Brain microvascular endothelial cell (primary cell): ENCODE results near the gene ARF1.
A peak's percentile ranks its signal among the peaks of the same experiment; 100 is the strongest.

Experiments used
- DNase-seq: peaks from one replicate; pipeline ENCODE4 v3.0.0-alpha.2; 2020
- H3K27ac ChIP-seq: fragments of 250-450 bp; sonication (Bioruptor Pico); 2 replicates; pipeline ENCODE4 v1.5.1; 2020; ENCODE audit warnings: mild to moderate bottlenecking, moderate library complexity
- H3K27me3 ChIP-seq: fragments of 250-450 bp; sonication (Bioruptor Pico); replicated peaks from 2 replicates; pipeline ENCODE4 v1.5.1; 2020; ENCODE audit warnings: mild to moderate bottlenecking
- H3K36me3 ChIP-seq: fragments of 250-450 bp; sonication (Bioruptor Pico); replicated peaks from 2 replicates; pipeline ENCODE4 v1.5.1; 2020; ENCODE audit warnings: mild to moderate bottlenecking
- H3K4me3 ChIP-seq: 2 replicates; pipeline ENCODE4 v1.5.1; 2011; ENCODE audit warnings: low read depth, mild to moderate bottlenecking, control low read depth, low read length, moderate library complexity
- CTCF ChIP-seq: IDR thresholded peaks from 2 replicates; pipeline ENCODE4 v1.5.1; 2011; ENCODE audit warnings: low read depth, mild to moderate bottlenecking, moderate library complexity, low read length, control low read depth, inconsistent platforms; ENCODE audit errors: missing control alignments
- in situ Hi-C: cut with HindIII; loops from 2 replicates; pipeline ENCODE4 v1.10.0; 2017; ENCODE audit warnings: low sequenced_read_pairs, low pct_ligation_motif_present

ARF1 gene

GRCh38 chr1:228098323-228098931 is 15.9 kb downstream of the ARF1 start:
- peaks cover 40% of the 10 kb centered on the region for H3K36me3 ChIP-seq
- in situ Hi-C loops = no loop called here
- no peak overlapping the region for H3K27ac ChIP-seq
- H3K4me3 ChIP-seq = no peak overlapping the region
- no peak for DNase-seq
- no peaks in the 10 kb centered on the region for H3K27me3 ChIP-seq
- no peak for TF ChIP-seq CTCF

DNA sequence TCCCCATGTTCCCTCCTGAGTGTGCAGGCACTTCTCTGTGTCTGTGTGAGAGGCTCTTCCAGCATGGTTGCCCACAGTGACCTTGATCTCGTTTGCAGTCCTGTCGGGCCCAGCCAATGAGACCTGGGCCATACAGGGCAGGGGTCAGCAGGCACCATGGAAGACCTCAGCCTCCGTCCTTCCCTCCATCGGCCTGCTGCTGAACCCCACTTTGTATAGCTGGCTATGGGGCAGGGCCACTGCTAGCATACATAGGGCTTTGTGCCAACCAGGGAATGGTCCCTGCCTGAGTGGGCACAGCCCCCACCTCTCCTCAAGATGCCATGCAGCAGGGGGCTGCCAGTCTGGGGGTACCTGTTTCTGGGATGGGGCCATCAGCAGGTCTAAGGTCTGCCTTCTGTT is 16.8 kb downstream of the ARF1 start:
- H3K27me3 ChIP-seq = no peaks in the 10 kb centered on the region
- no peak overlapping the region for H3K4me3 ChIP-seq
- peaks cover 40% of the 10 kb centered on the region for H3K36me3 ChIP-seq
- DNase-seq = no peak
- in situ Hi-C loops = no loop called here
- H3K27ac ChIP-seq = no peak overlapping the region
- no peak for TF ChIP-seq CTCF

- DNase-seq = no peak
- Histone ChIP-seq H3K27ac (no peak overlapping the region), H3K4me3 (no peak overlapping the region), H3K36me3 (peaks cover 41% of the 10 kb centered on the region), H3K27me3 (no peaks in the 10 kb centered on the region)
- in situ Hi-C loops = no loop called here
- TF ChIP-seq CTCF = no peak
These were observed 18.5 kb downstream of the ARF1 start for GRCh38 chr1:228100822-228101613.

DNA sequence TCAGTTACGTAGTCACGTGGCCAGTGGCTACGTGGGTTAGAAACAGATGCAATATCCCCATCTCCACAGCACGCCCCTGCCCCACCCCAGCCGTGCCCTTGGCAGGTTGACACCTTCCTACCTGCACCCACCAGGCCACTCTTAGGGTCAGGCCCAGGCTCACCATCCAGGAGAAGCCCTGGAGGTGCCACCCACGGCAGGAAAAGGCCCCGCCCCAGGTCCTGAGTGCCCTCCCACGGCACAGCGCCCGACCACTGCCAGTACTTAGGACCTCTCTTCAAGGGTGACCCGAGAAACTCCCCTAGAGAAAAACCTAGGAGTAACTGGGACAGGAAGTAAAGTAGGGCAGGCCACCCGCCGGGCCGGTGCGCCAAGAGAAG is 19.1 kb downstream of the ARF1 start:
- Histone ChIP-seq H3K27me3 (no peaks in the 10 kb centered on the region), H3K36me3 (peaks cover 46% of the 10 kb centered on the region)

DNA sequence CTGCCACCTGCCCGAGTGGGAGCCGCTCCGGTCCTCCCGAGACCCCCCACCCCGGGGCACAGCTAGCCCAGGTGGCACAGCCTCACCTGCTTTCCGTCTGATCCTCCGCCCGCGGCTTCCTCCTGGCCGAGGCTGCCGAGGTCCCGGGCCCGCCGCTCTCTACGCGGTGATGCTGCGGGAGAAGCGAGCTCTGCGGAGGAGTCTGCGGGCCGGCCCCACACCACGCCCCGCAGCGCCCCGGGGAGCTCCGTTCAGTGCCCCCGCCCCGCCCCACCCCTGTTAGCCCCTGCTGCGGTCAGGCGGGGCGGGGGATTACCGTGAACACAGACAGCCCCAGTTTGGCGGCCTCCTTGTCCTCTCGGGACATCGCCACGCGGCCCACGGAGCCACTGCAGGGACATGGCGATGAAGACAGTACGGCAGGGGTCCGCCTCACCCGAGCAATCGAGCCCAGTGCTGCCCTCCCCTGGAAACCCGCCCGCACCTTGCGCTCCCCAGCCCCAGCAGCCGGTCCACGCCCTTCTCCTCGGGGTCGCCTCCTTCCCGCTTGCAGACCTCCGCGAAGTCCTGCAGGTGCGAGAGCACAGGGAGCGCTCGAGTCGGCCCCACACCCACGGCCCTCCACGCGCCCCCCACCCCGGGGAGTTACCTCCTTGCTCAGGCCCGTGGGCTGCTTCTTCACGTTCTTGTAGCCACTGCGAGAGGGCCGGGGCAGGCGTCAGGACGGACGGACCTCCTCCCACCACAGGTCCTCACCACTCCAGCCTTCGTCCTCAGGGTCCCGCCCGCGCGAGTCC is 19.7 kb downstream of the ARF1 start:
- DNase-seq = no peak
- Histone ChIP-seq H3K27me3 (no peaks in the 10 kb centered on the region), H3K4me3 (peak overlapping the region; percentile 87), H3K27ac (peak overlapping the region; percentile 39), H3K36me3 (peaks cover 44% of the 10 kb centered on the region)
- in situ Hi-C loops = no loop called here
- TF ChIP-seq CTCF = peak; percentile 54

More for the DNA sequence above, 19.1 kb downstream of the ARF1 start:
- no peak for DNase-seq
- in situ Hi-C loops = no loop called here
- TF ChIP-seq CTCF = no peak
- H3K27ac ChIP-seq = no peak overlapping the region
- H3K4me3 ChIP-seq = peak overlapping the region; percentile 87
